K562 (cell line): ENCODE measurements around the gene SMARCA4. TPM values are rescaled to one million over a fixed set of nuclear protein-coding genes. Genes with fewer than 3 reads are reported as not detected.

Source experiments
- CBFA2T3 ChIP-seq: fragments of 450-650 bp; IDR thresholded peaks from 2 replicates; pipeline ENCODE4 v1.6.1; 2017
- CSDE1 ChIP-seq, 2 experiments: fragments of 450-650 bp; IDR thresholded peaks; 2 replicates each; pipeline ENCODE4 v1.6.1; 2016; ENCODE audit warnings: mild to moderate bottlenecking in 1 of 2
- IFI16 ChIP-seq: fragments of 250-450 bp; sonication (Bioruptor Pico); IDR thresholded peaks from 2 replicates; pipeline ENCODE4 v2.1.2; 2022; ENCODE audit warnings: mild to moderate bottlenecking, inconsistent platforms
- KDM1A ChIP-seq, 2 experiments: fragments of 450-650 bp; IDR thresholded peaks; 2 replicates each; pipeline ENCODE4 v1.6.1; 2016; ENCODE audit warnings: mild to moderate bottlenecking in 2 of 2
- KLF6 ChIP-seq: fragments of 250-450 bp; sonication (Bioruptor Pico); IDR thresholded peaks from 2 replicates; pipeline ENCODE4 v1.4.0; 2020; ENCODE audit warnings: mild to moderate bottlenecking, moderate library complexity, borderline replicate concordance
- NCOA6 ChIP-seq: fragments of 450-650 bp; IDR thresholded peaks from 2 replicates; pipeline ENCODE4 v1.6.1; 2017; ENCODE audit warnings: mild to moderate bottlenecking
- PHF20 ChIP-seq: fragments of 450-650 bp; IDR thresholded peaks from 2 replicates; pipeline ENCODE4 v1.6.1; 2018; ENCODE audit not compliant: partially characterized antibody
- RBM34 ChIP-seq: fragments of 200-400 bp; formaldehyde crosslinking; IDR thresholded peaks from 2 replicates; pipeline ENCODE4 v1.6.1; 2018; ENCODE audit warnings: low read length, borderline replicate concordance; ENCODE audit not compliant: insufficient read depth
- SPI1 ChIP-seq: IDR thresholded peaks from 2 replicates; pipeline ENCODE4 v1.6.1; 2011; ENCODE audit warnings: low read depth, low read length, control low read depth, borderline replicate concordance
- SRSF3 ChIP-seq: fragments of 200-400 bp; formaldehyde crosslinking; IDR thresholded peaks from 2 replicates; pipeline ENCODE4 v1.6.1; 2016; ENCODE audit warnings: mild to moderate bottlenecking, low read length, moderate library complexity; ENCODE audit not compliant: insufficient read depth
- TARDBP ChIP-seq: fragments of 450-650 bp; IDR thresholded peaks from 2 replicates; pipeline ENCODE4 v1.6.1; 2016
- USF1 ChIP-seq: sonication (generic); formaldehyde crosslinking; IDR thresholded peaks from 2 replicates; pipeline ENCODE4 v1.9.0; 2022; ENCODE audit warnings: mild to moderate bottlenecking, missing genetic modification reagents
- ZNF274 ChIP-seq: IDR thresholded peaks from 2 replicates; pipeline ENCODE4 v1.6.1; 2011; ENCODE audit warnings: low read depth, mild to moderate bottlenecking, low read length, moderate library complexity, borderline replicate concordance
- polyA plus RNA-seq, 8 experiments: library from polyadenylated mRNA; depleted of rRNA in 4 of 8; stranded (reverse) in 5 of 8; unstranded in 3 of 8; fragments of >200 nt; fragmentation: Nextera tagmentation in 2 of 8; fragmentation: Illumina TruSeq in 1 of 8; extraction: Ambion mirVana in 2 of 8; extraction: Trizol in 1 of 8; gene quantifications; 2 replicates each; pipeline versions ENCODE4 v1.2.1 to v1.2.3, GENCODE V29; 2011 to 2014; ENCODE audit warnings: inconsistent platforms in 1 of 8, missing spikeins in 1 of 8
- total RNA-seq, 7 experiments: library from RNA; depleted of rRNA in 6 of 7; stranded (reverse); fragments of >200 nt in 6 of 7; fragmentation: Illumina TruSeq in 2 of 7; extraction: Trizol in 2 of 7; gene quantifications; 2 replicates each; pipeline versions ENCODE4 v1.2.1 to v1.2.3, GENCODE V29; 2011 to 2021; ENCODE audit warnings: low replicate concordance in 1 of 7
- TF ChIP-seq, protein P1 (sequence below), 2 experiments: fragments of 150-350 bp in 1 of 2; IDR thresholded peaks; 2 replicates each; pipeline ENCODE4 v1.6.1; 2012 to 2016; ENCODE audit warnings: low read depth in 2 of 2, low read length in 2 of 2, mild to moderate bottlenecking in 1 of 2, moderate library complexity in 1 of 2
- TF ChIP-seq, protein P2 (sequence below): IDR thresholded peaks from 2 replicates; pipeline ENCODE4 v1.6.1; 2011; ENCODE audit warnings: borderline replicate concordance, low read depth, mild to moderate bottlenecking, moderate library complexity, low read length; ENCODE audit not compliant: insufficient read depth, poor library complexity, severe bottlenecking
- TF ChIP-seq, protein P3 (sequence below): sonication (generic); formaldehyde crosslinking; IDR thresholded peaks from 2 replicates; pipeline ENCODE4 v1.8.0; 2022; ENCODE audit warnings: mild to moderate bottlenecking, low read depth, missing genetic modification reagents
- TF ChIP-seq, protein P4 (sequence below): fragments of 250-450 bp; sonication (Bioruptor Pico); IDR thresholded peaks from 2 replicates; pipeline ENCODE4 v1.9.0; 2021; ENCODE audit warnings: mild to moderate bottlenecking, inconsistent platforms

SMARCA4 gene
- total and polyA plus RNA-seq, 9 of the 15 experiments (the other 6 are each of a cell fraction or from before 2014, with no cell fraction given): 19.3 to 207 (median 52.1) TPM

DNA sequence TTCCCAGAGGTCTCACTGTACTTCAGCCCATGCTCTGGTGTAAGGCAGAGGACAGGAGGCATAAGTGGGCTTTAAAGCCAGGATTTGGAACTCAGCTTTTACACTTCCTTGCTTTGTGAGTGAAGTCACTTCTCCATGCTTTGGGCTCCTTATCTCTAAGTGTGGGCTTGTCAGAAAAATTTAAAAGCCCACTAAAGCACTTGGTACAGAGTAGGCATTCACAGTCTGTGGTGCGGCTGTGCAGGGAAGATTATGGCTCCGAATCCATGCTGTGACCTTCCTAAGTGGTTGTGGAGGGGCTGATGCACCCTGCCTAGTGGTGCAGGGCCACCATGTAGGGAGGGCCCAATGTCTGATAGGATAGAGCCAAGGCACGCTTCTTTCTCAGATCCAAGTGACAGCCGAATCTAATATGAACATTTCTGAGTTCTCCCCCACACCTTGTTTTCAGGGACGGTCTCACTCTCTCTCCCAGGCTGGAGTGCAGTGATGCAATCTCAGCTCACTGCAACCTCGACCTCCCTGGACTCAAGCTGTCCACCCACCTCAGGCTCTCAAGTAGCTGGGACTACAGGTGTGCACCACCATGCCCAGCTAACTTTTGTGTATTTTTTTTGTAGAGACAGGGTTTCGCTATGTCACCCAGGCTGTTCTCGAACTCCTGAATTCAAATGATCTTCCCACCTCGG lies 25.3 kb upstream of the SMARCA4 start (continued):
- TF ChIP-seq ZNF274 (no peak), USF1 (CRISPR knock-in tag) (no peak), IFI16 (no peak), CSDE1 (IDR thresholded peaks at IDR 0.05) (no peak), RBM34 (no peak), PHF20 (no peak), TARDBP (no peak), CBFA2T3 (peak; percentile 88), SRSF3 (no peak), KLF6 (CRISPR knock-in tag) (no peak), SPI1 (peak; percentile 70), KDM1A (IDR thresholded peaks at IDR 0.05) (peak; percentile 51 to 56; a peak in 2 of 4 replicates), NCOA6 (no peak)
- TF ChIP-seq, protein P1, sequence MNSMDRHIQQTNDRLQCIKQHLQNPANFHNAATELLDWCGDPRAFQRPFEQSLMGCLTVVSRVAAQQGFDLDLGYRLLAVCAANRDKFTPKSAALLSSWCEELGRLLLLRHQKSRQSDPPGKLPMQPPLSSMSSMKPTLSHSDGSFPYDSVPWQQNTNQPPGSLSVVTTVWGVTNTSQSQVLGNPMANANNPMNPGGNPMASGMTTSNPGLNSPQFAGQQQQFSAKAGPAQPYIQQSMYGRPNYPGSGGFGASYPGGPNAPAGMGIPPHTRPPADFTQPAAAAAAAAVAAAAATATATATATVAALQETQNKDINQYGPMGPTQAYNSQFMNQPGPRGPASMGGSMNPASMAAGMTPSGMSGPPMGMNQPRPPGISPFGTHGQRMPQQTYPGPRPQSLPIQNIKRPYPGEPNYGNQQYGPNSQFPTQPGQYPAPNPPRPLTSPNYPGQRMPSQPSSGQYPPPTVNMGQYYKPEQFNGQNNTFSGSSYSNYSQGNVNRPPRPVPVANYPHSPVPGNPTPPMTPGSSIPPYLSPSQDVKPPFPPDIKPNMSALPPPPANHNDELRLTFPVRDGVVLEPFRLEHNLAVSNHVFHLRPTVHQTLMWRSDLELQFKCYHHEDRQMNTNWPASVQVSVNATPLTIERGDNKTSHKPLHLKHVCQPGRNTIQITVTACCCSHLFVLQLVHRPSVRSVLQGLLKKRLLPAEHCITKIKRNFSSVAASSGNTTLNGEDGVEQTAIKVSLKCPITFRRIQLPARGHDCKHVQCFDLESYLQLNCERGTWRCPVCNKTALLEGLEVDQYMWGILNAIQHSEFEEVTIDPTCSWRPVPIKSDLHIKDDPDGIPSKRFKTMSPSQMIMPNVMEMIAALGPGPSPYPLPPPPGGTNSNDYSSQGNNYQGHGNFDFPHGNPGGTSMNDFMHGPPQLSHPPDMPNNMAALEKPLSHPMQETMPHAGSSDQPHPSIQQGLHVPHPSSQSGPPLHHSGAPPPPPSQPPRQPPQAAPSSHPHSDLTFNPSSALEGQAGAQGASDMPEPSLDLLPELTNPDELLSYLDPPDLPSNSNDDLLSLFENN (IDR thresholded peaks at IDR 0.05; ENCODE audit: low read depth in 2 of 2, low read length in 2 of 2): 0 out of 4 replicates have a peak, but pooled peaks of 1 of the 2 experiments have one; percentile 20
- TF ChIP-seq, protein P2, sequence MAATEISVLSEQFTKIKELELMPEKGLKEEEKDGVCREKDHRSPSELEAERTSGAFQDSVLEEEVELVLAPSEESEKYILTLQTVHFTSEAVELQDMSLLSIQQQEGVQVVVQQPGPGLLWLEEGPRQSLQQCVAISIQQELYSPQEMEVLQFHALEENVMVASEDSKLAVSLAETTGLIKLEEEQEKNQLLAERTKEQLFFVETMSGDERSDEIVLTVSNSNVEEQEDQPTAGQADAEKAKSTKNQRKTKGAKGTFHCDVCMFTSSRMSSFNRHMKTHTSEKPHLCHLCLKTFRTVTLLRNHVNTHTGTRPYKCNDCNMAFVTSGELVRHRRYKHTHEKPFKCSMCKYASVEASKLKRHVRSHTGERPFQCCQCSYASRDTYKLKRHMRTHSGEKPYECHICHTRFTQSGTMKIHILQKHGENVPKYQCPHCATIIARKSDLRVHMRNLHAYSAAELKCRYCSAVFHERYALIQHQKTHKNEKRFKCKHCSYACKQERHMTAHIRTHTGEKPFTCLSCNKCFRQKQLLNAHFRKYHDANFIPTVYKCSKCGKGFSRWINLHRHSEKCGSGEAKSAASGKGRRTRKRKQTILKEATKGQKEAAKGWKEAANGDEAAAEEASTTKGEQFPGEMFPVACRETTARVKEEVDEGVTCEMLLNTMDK: no peak
- TF ChIP-seq, protein P3, sequence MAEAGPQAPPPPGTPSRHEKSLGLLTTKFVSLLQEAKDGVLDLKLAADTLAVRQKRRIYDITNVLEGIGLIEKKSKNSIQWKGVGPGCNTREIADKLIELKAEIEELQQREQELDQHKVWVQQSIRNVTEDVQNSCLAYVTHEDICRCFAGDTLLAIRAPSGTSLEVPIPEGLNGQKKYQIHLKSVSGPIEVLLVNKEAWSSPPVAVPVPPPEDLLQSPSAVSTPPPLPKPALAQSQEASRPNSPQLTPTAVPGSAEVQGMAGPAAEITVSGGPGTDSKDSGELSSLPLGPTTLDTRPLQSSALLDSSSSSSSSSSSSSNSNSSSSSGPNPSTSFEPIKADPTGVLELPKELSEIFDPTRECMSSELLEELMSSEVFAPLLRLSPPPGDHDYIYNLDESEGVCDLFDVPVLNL (CRISPR knock-in tag): no peak
- TF ChIP-seq, protein P4, sequence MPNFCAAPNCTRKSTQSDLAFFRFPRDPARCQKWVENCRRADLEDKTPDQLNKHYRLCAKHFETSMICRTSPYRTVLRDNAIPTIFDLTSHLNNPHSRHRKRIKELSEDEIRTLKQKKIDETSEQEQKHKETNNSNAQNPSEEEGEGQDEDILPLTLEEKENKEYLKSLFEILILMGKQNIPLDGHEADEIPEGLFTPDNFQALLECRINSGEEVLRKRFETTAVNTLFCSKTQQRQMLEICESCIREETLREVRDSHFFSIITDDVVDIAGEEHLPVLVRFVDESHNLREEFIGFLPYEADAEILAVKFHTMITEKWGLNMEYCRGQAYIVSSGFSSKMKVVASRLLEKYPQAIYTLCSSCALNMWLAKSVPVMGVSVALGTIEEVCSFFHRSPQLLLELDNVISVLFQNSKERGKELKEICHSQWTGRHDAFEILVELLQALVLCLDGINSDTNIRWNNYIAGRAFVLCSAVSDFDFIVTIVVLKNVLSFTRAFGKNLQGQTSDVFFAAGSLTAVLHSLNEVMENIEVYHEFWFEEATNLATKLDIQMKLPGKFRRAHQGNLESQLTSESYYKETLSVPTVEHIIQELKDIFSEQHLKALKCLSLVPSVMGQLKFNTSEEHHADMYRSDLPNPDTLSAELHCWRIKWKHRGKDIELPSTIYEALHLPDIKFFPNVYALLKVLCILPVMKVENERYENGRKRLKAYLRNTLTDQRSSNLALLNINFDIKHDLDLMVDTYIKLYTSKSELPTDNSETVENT (CRISPR knock-in tag): no peak
